Measurements from ENCODE around the gene CCDC57. TPM values are rescaled to one million over a fixed set of nuclear protein-coding genes. Genes with fewer than 3 reads are reported as not detected.

The CCDC57 gene
- total RNA-seq, 4 donors from 2014 or later, result 23.5 to 87.5 (median 48.3) TPM

GRCh38 chr17:82235775-82236141 is 23.1 kb upstream of the CCDC57 start:
- no peak for TF ChIP-seq CTCF (IDR thresholded peaks at IDR 0.05)
- TF ChIP-seq POLR2AphosphoS5 (IDR thresholded peaks at IDR 0.05), result no peak
- TF ChIP-seq EP300 (IDR thresholded peaks at IDR 0.05; ENCODE audit: low read depth), result no peak
- TF ChIP-seq POLR2A (IDR thresholded peaks at IDR 0.05), result no peak
- in situ Hi-C loops (cut with MboI; ENCODE audit: low pct_ligation_motif_present in 1 of 4, low pct_unique_long_range_greater_than_20kb in 1 of 4, low sequenced_read_pairs in 3 of 4) (no loop called here), intact Hi-C loops (cut with DNase I; ENCODE audit: low total_unique reads) (loop anchor here (5.0 kb wide), 1 partner anchor 87 kb away; no protein-coding TSS in a partner anchor)
- Histone ChIP-seq H3K4me1 (peaks cover 39 to 85% (median 62%) of the 10 kb centered on the region in 4 donors), H3K27me3 (no peaks in the 10 kb centered on the region), H3K4me3 (no peak overlapping the region), H3K36me3 (no peaks in the 10 kb centered on the region), H3K9me3 (no peaks in the 10 kb centered on the region), H3K27ac (peak overlapping the region; percentile 21 to 85 (median 59))
- DNase-seq, result peak; percentile 36
- 66% methylated on average over 15 of the region's 15 CpGs; no CpG with 5 or more reads in 1 of the 2 donors for WGBS, 2 donors (ENCODE audit: low coverage in 1 of 2)

- Histone ChIP-seq H3K4me1 (peaks cover 38 to 85% (median 62%) of the 10 kb centered on the region in 4 donors), H3K36me3 (no peaks in the 10 kb centered on the region), H3K9me3 (no peaks in the 10 kb centered on the region), H3K4me3 (no peak overlapping the region), H3K27me3 (no peaks in the 10 kb centered on the region), H3K27ac (peak overlapping the region in 3 of 4 donors; percentile 21 to 85 (median 44))
- 77% methylated on average over 16 of the region's 19 CpGs; no CpG with 5 or more reads in 1 of the 2 donors for WGBS, 2 donors (ENCODE audit: low coverage in 1 of 2)
- DNase-seq, result no peak
- intact Hi-C loops (cut with DNase I; ENCODE audit: low total_unique reads), result loop anchor here (5.0 kb wide), 1 partner anchor 87 kb away; no protein-coding TSS in a partner anchor
- TF ChIP-seq EP300 (IDR thresholded peaks at IDR 0.05; ENCODE audit: low read depth), result no peak
- TF ChIP-seq CTCF (IDR thresholded peaks at IDR 0.05), result no peak
- TF ChIP-seq POLR2AphosphoS5 (IDR thresholded peaks at IDR 0.05), result no peak
- no peak for TF ChIP-seq POLR2A (IDR thresholded peaks at IDR 0.05)
- in situ Hi-C loops (cut with MboI; ENCODE audit: low pct_ligation_motif_present in 1 of 4, low pct_unique_long_range_greater_than_20kb in 1 of 4, low sequenced_read_pairs in 3 of 4), result no loop called here
Observed at GRCh38 chr17:82235056-82235774, 22.6 kb upstream of the CCDC57 start.

- WGBS, 2 donors (ENCODE audit: low coverage in 1 of 2), result 57% methylated on average over 24 of the region's 26 CpGs; no CpG with 5 or more reads in 1 of the 2 donors
- in situ Hi-C loops (cut with MboI; ENCODE audit: low pct_ligation_motif_present in 1 of 4, low pct_unique_long_range_greater_than_20kb in 1 of 4, low sequenced_read_pairs in 3 of 4), result no loop called here
Observed at GRCh38 chr17:82234211-82235055, 21.8 kb upstream of the CCDC57 start.

More at GRCh38 chr17:82234211-82235055, 21.8 kb upstream of the CCDC57 start:
- H3K4me1 ChIP-seq, result peaks cover 41 to 85% (median 62%) of the 10 kb centered on the region in 4 donors
- no peak overlapping the region for H3K4me3 ChIP-seq
- TF ChIP-seq POLR2AphosphoS5 (IDR thresholded peaks at IDR 0.05) (no peak), POLR2A (IDR thresholded peaks at IDR 0.05) (no peak), EP300 (IDR thresholded peaks at IDR 0.05; ENCODE audit: low read depth) (no peak), CTCF (IDR thresholded peaks at IDR 0.05) (no peak)
- H3K9me3 ChIP-seq, result no peaks in the 10 kb centered on the region
- H3K27me3 ChIP-seq, result no peaks in the 10 kb centered on the region
- intact Hi-C loops (cut with DNase I; ENCODE audit: low total_unique reads), result loop anchor here (5.0 kb wide), 1 partner anchor 88 kb away; no protein-coding TSS in a partner anchor
- no peaks in the 10 kb centered on the region for H3K36me3 ChIP-seq
- no peak for DNase-seq
- H3K27ac ChIP-seq, result peak overlapping the region in 1 of 4 donors; percentile 85

Measured in transverse colon (tissue), 4 donors.